GM12872 (cell line): ENCODE measurements around the gene TTC27.

Experiments
- TF ChIP-seq, protein P1 (sequence below): IDR thresholded peaks from 3 replicates; pipeline ENCODE4 v1.5.1; 2011; ENCODE audit warnings: low read depth, mild to moderate bottlenecking, low read length, moderate library complexity; ENCODE audit not compliant: insufficient read depth

The TTC27 gene

DNA sequence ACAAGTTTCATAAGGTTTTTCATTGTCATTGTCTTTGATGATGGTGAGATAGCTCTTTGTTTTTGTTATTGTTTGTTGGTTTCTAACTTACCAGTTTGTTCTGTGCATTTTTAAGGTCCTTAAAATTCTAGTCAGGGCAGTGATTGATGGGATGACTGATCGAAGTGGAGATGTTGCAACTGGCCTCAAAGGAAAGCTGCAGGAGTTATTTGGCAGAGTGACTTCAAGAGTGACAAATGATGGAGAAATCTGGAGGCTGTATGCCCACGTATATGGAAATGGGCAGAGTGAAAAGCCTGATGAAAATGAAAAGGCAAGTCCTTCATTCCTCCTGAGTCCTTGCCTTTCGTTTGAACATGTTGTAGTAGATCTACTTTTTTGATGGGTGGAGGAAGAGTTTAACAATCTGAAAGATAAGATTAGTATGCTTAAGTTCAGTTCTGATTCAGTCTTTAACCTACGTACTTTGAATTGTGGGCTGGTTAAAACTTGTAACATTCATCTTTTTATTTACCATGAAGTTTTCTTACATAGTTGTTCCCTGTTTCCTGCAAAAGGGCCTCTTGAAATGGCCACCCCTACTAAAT, 183.2 kb downstream of the TTC27 start:
- TF ChIP-seq, protein P1, sequence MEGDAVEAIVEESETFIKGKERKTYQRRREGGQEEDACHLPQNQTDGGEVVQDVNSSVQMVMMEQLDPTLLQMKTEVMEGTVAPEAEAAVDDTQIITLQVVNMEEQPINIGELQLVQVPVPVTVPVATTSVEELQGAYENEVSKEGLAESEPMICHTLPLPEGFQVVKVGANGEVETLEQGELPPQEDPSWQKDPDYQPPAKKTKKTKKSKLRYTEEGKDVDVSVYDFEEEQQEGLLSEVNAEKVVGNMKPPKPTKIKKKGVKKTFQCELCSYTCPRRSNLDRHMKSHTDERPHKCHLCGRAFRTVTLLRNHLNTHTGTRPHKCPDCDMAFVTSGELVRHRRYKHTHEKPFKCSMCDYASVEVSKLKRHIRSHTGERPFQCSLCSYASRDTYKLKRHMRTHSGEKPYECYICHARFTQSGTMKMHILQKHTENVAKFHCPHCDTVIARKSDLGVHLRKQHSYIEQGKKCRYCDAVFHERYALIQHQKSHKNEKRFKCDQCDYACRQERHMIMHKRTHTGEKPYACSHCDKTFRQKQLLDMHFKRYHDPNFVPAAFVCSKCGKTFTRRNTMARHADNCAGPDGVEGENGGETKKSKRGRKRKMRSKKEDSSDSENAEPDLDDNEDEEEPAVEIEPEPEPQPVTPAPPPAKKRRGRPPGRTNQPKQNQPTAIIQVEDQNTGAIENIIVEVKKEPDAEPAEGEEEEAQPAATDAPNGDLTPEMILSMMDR, result no peak

DNA sequence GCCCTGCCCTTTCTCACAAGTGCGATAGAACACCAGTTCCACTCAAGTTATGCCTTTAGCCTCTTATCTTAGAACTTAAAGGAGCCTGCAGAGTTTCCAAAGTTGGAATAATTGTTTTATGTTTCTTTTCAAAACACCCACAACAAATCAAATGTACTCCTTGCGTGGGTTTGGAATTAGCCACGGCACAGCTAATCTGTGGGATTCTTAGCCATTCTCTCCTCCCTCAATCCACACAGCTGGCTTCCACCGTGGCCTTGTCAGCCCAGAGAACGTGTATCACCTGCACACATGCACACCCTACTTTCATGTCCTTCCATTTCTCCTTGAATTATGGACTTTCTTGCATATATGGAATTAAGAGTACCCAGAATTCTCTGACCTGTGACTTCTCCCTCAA, 183.8 kb downstream of the TTC27 start:
- TF ChIP-seq, protein P1, result no peak

DNA sequence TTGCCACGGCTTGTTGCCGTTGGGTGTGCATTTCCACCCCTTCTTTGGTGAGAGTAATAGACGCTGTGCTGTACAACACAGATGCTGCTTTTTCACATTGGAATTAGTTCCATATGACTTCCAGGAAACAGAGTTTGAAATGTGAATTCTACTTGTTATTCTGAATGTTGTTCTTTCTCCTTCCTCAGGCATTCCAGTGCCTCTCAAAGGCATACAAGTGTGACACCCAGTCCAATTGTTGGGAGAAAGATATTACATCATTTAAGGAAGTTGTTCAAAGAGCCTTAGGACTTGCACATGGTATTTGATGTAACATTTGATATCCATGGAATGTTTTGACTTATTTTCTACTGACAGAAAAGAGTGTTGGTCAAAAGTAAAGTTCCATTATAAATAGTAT, 184.5 kb downstream of the TTC27 start:
- TF ChIP-seq, protein P1, result no peak

DNA sequence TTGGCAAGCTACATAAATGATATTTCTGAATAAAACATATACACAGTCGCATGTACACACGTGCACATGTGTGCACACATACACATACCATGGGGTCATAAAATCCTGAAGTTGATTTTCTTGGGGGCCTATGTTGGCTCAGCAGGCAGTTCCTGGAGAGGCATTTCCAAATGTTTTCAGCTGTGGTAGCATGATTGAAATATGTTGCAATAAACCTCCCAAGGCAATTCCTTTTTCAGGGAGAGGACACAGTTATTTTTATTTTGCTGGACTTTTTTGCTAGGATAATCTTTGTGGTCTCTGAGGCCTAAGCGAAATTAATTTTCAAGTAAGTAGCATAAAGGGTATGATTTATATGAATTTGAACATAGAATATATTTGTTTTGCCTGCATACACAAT, 192.2 kb downstream of the TTC27 start:
- TF ChIP-seq, protein P1, result no peak

DNA sequence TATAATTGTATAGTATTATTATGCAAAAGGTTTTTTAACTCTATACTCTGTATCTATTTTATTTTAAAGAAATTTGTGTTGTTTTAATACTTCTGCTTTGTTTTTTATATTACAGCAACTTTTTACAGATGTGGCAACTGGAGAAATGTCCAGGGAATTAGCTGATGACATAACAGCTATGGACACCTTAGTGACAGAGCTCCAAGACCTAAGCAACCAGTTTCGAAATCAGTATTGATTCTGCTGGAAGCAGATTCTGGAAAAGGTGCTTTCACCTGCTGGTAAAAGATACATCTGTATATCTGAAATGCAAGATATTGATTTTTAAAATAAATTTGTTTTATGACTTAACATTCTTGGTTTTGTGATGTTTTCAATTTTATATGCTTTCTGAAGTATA, 192.9 kb downstream of the TTC27 start:
- TF ChIP-seq, protein P1, result no peak

DNA sequence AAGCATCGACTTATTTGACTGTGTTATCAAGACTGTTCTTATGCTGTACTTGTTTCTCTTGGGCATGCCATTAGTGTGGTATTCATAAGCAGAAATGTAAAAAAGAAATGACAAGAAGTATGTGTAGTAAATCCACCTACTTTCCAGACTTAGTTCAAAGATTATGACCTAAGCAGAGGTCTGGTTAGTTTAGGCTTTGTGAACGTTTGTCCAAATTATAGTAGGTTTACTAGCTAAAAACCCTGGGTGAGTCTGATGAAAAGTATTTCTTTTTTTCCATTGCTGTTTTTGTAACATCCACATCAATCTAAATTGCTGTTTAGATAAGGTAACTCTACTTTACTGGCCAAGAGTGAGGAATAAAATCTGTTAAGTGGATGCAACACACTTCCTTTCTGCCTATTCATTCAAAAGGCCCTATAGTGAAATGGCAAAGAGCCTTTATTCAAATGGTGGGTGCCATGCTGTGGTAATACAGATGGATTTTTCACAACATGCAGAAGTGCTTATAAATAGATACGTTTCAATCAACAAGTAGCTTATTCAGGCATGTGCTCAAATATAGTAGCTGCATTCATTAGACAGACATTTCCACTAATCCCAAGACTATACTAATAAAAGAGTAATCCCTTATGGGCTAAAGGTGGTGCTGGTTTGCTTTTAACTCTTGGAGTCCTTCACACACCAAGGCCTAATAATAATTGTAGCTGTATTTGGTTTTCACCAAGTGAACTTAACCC, 196.4 kb downstream of the TTC27 start:
- TF ChIP-seq, protein P1, result no peak

DNA sequence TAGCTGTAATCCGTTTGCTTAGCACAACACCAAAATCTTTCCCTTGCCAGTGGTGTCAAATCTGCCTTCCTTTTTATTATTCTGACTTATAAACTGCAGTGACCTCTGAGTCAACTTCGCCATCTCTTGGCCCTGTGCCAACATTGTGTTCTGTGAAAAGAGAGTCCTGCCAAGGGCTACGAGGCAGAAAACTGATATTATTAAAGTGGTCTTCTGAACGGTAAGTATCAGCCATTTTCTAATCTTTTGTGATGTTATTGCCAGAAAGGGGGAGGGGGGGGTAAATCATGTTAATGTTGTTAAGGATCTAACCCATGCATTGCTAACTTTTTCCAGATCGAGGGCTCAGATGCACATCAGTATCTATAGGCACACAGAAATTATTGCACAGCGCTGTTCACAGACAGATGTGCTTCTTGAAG, 197.5 kb downstream of the TTC27 start:
- TF ChIP-seq, protein P1, result no peak
